HEK293 (cell line): ENCODE data around the gene ZNF273.

ENCODE experiments used
- CTCF ChIA-PET: fragments of 350-600 bp; formaldehyde crosslinking; extraction: SDS; loops from one replicate; lab custom pipeline; 2021; ENCODE audit warnings: antibody characterized with exemption; lab: Yijun Ruan, JAX
- POLR2A ChIA-PET: fragments of 300-600 bp; formaldehyde crosslinking; extraction: SDS; loops from one replicate; lab custom pipeline; 2020; ENCODE audit warnings: antibody characterized with exemption, inconsistent platforms; lab: Yijun Ruan, JAX
- H3K27ac ChIP-seq: fragments of 200-500 bp; sonication (Bioruptor generic); 2 replicates; pipeline ENCODE4 v1.5.1; 2014; ENCODE audit warnings: low read depth, low read length, control low read depth, inconsistent platforms; ENCODE audit errors: extremely low read depth
- H3K36me3 ChIP-seq, 2 experiments: fragments of 200-500 bp in 1 of 2; sonication (Bioruptor generic) in 1 of 2; 1 replicate in 1 of 2; 2 replicates in 1 of 2; pipeline ENCODE4 v1.5.1; 2014 to 2017; ENCODE audit warnings: inconsistent platforms in 2 of 2, low read length in 2 of 2; ENCODE audit not compliant: control insufficient read depth in 2 of 2, insufficient read depth in 1 of 2
- H3K4me1 ChIP-seq: fragments of 200-500 bp; sonication (Bioruptor generic); 2 replicates; pipeline ENCODE4 v1.5.1; 2014; ENCODE audit warnings: mild to moderate bottlenecking, low read length, inconsistent platforms; ENCODE audit not compliant: control insufficient read depth, insufficient read depth
- H3K4me3 ChIP-seq: 2 replicates; pipeline ENCODE4 v1.5.1; 2011; ENCODE audit warnings: low read depth, mild to moderate bottlenecking, control low read depth, low read length, moderate library complexity
- H3K9me3 ChIP-seq: fragments of 200-500 bp; sonication (Bioruptor generic); 2 replicates; pipeline ENCODE4 v1.5.1; 2014; ENCODE audit warnings: low read depth, low read length, inconsistent platforms; ENCODE audit not compliant: control insufficient read depth, insufficient read depth
- BCL11B ChIP-seq: fragments of 450-650 bp; formaldehyde crosslinking; IDR thresholded peaks from 2 replicates; pipeline ENCODE4 v1.5.1; 2016; ENCODE audit warnings: low read depth, missing biosample characterization, missing genetic modification characterization
- CTCF ChIP-seq: fragments of 450-650 bp; formaldehyde crosslinking; IDR thresholded peaks from 2 replicates; pipeline ENCODE4 v1.5.1; 2016; ENCODE audit warnings: missing biosample characterization, missing genetic modification characterization
- IKZF3 ChIP-seq: fragments of 450-650 bp; IDR thresholded peaks from 2 replicates; pipeline ENCODE4 v1.5.0; 2018; ENCODE audit warnings: missing biosample characterization, mild to moderate bottlenecking, missing genetic modification characterization, moderate library complexity
- PATZ1 ChIP-seq: fragments of 450-650 bp; formaldehyde crosslinking; IDR thresholded peaks from 2 replicates; pipeline ENCODE4 v1.5.1; 2016; ENCODE audit warnings: missing biosample characterization, missing genetic modification characterization
- SCRT2 ChIP-seq: fragments of 450-650 bp; formaldehyde crosslinking; IDR thresholded peaks from 2 replicates; pipeline ENCODE4 v1.5.1; 2016; ENCODE audit warnings: missing biosample characterization, missing genetic modification characterization
- SP2 ChIP-seq: fragments of 450-650 bp; formaldehyde crosslinking; IDR thresholded peaks from 2 replicates; pipeline ENCODE4 v1.5.1; 2016; ENCODE audit warnings: missing biosample characterization, missing genetic modification characterization
- ZBTB21 ChIP-seq: fragments of 450-650 bp; formaldehyde crosslinking; IDR thresholded peaks from 2 replicates; pipeline ENCODE4 v1.5.1; 2017; ENCODE audit warnings: missing biosample characterization, missing genetic modification characterization
- ZNF157 ChIP-seq: fragments of 450-650 bp; formaldehyde crosslinking; IDR thresholded peaks from 2 replicates; pipeline ENCODE4 v1.5.1; 2016; ENCODE audit warnings: missing biosample characterization, missing genetic modification characterization
- ZNF24 ChIP-seq: fragments of 450-650 bp; formaldehyde crosslinking; IDR thresholded peaks from 2 replicates; pipeline ENCODE4 v1.5.1; 2016; ENCODE audit warnings: missing biosample characterization, missing genetic modification characterization
- ZNF394 ChIP-seq: fragments of 450-650 bp; formaldehyde crosslinking; IDR thresholded peaks from 2 replicates; pipeline ENCODE4 v1.5.1; 2016; ENCODE audit warnings: missing biosample characterization, missing genetic modification characterization, mild to moderate bottlenecking, moderate library complexity, borderline replicate concordance
- ZNF549 ChIP-seq: fragments of 450-650 bp; IDR thresholded peaks from 2 replicates; pipeline ENCODE4 v1.5.1; 2018; ENCODE audit warnings: missing biosample characterization, missing genetic modification characterization, mild to moderate bottlenecking, inconsistent platforms, moderate library complexity
- ZNF561 ChIP-seq: fragments of 450-650 bp; IDR thresholded peaks from 2 replicates; pipeline ENCODE4 v1.5.1; 2018; ENCODE audit warnings: missing biosample characterization, missing genetic modification characterization, borderline replicate concordance
- ZNF660 ChIP-seq: fragments of 450-650 bp; IDR thresholded peaks from 2 replicates; pipeline ENCODE4 v1.5.1; 2018; ENCODE audit warnings: missing biosample characterization, mild to moderate bottlenecking, missing genetic modification characterization
- ZNF664 ChIP-seq: fragments of 450-650 bp; formaldehyde crosslinking; IDR thresholded peaks from 2 replicates; pipeline ENCODE4 v1.5.1; 2016; ENCODE audit warnings: missing biosample characterization, missing genetic modification characterization
- ZNF791 ChIP-seq: fragments of 450-650 bp; formaldehyde crosslinking; IDR thresholded peaks from 2 replicates; pipeline ENCODE4 v1.5.1; 2016; ENCODE audit warnings: missing biosample characterization, missing genetic modification characterization
- ZSCAN16 ChIP-seq: fragments of 450-650 bp; formaldehyde crosslinking; IDR thresholded peaks from 2 replicates; pipeline ENCODE4 v1.5.1; 2016; ENCODE audit warnings: missing biosample characterization, missing genetic modification characterization
- ZSCAN18 ChIP-seq: fragments of 450-650 bp; formaldehyde crosslinking; IDR thresholded peaks from 2 replicates; pipeline ENCODE4 v1.5.1; 2016; ENCODE audit warnings: missing biosample characterization, missing genetic modification characterization
- ZSCAN23 ChIP-seq: fragments of 450-650 bp; formaldehyde crosslinking; IDR thresholded peaks from 2 replicates; pipeline ENCODE4 v1.5.1; 2016; ENCODE audit warnings: missing biosample characterization, missing genetic modification characterization
- TF ChIP-seq, protein P1 (sequence below): fragments of 450-650 bp; formaldehyde crosslinking; IDR thresholded peaks from 2 replicates; pipeline ENCODE4 v1.5.1; 2016; ENCODE audit warnings: missing biosample characterization, missing genetic modification characterization, borderline replicate concordance
- TF ChIP-seq, protein P2 (sequence below): fragments of 450-650 bp; formaldehyde crosslinking; IDR thresholded peaks from 2 replicates; pipeline ENCODE4 v1.5.1; 2017; ENCODE audit warnings: missing biosample characterization, missing genetic modification characterization

Gene ZNF273

GRCh38 chr7:64875258-64875657, 27.8 kb upstream of the ZNF273 start:
- CTCF ChIA-PET: no interaction called here
- TF ChIP-seq ZSCAN18 (tag by site-specific recombination): no peak
- TF ChIP-seq ZNF660: no peak
- no peak for TF ChIP-seq CTCF (tag by site-specific recombination)
- TF ChIP-seq BCL11B (tag by site-specific recombination): no peak
- no peak for TF ChIP-seq ZSCAN16 (tag by site-specific recombination)
- TF ChIP-seq SCRT2 (tag by site-specific recombination): no peak
- no peak for TF ChIP-seq ZNF561

DNA sequence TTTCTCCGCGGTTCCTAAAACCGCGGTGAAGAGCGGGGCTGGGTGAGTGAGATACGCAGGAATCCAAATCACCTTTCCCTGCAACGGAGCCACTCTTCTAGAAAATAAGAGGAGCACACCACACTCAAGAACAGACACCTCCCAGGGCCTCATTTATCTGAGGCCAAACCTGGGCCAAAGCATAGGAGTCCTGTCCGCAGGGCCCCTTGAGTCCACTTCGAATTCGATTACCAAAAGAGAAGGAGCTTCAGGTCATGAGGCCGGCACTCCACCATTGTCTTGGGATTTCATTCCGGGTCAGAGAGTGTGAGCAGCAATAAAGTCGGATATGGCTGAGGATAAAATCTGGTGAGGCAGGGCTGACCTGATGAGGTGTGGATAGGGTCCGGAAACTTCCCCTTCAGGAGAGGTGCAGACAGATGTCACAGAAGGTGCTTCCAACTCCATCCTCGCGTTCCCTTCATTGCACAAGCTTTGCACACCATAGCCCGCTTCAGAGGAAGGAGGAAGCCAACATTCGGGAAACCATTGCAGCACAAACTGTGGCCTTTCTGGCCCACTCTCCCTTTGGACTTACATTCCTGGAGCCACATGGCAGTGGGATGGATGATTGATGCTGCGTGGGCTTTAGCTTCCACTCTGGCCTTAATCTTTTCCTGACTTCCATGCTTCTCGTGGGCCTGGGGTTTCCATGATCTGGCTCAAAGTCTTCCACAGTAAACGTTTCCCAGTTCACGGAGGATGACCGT, 27.2 kb upstream of the ZNF273 start:
- ChIA-PET POLR2A (no interaction called here), CTCF (no interaction called here)
- Histone ChIP-seq H3K4me1 (no peaks in the 10 kb centered on the region), H3K4me3 (no peak overlapping the region), H3K36me3 (no peaks in the 10 kb centered on the region), H3K9me3 (no peaks in the 10 kb centered on the region), H3K27ac (no peak overlapping the region)
- TF ChIP-seq ZNF791 (tag by site-specific recombination) (no peak), ZNF549 (tag by site-specific recombination) (no peak), ZSCAN18 (tag by site-specific recombination) (no peak), IKZF3 (no peak), ZNF157 (no peak), ZNF664 (no peak), SP2 (tag by site-specific recombination) (no peak), PATZ1 (no peak), ZNF24 (tag by site-specific recombination) (no peak), ZSCAN23 (tag by site-specific recombination) (no peak), ZBTB21 (tag by site-specific recombination) (no peak), ZNF394 (tag by site-specific recombination) (no peak)
- TF ChIP-seq, protein P1, sequence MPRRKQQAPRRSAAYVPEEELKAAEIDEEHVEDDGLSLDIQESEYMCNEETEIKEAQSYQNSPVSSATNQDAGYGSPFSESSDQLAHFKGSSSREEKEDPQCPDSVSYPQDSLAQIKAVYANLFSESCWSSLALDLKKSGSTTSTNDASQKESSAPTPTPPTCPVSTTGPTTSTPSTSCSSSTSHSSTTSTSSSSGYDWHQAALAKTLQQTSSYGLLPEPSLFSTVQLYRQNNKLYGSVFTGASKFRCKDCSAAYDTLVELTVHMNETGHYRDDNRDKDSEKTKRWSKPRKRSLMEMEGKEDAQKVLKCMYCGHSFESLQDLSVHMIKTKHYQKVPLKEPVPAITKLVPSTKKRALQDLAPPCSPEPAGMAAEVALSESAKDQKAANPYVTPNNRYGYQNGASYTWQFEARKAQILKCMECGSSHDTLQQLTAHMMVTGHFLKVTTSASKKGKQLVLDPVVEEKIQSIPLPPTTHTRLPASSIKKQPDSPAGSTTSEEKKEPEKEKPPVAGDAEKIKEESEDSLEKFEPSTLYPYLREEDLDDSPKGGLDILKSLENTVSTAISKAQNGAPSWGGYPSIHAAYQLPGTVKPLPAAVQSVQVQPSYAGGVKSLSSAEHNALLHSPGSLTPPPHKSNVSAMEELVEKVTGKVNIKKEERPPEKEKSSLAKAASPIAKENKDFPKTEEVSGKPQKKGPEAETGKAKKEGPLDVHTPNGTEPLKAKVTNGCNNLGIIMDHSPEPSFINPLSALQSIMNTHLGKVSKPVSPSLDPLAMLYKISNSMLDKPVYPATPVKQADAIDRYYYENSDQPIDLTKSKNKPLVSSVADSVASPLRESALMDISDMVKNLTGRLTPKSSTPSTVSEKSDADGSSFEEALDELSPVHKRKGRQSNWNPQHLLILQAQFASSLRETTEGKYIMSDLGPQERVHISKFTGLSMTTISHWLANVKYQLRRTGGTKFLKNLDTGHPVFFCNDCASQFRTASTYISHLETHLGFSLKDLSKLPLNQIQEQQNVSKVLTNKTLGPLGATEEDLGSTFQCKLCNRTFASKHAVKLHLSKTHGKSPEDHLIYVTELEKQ (tag by site-specific recombination): no peak
- TF ChIP-seq, protein P2, sequence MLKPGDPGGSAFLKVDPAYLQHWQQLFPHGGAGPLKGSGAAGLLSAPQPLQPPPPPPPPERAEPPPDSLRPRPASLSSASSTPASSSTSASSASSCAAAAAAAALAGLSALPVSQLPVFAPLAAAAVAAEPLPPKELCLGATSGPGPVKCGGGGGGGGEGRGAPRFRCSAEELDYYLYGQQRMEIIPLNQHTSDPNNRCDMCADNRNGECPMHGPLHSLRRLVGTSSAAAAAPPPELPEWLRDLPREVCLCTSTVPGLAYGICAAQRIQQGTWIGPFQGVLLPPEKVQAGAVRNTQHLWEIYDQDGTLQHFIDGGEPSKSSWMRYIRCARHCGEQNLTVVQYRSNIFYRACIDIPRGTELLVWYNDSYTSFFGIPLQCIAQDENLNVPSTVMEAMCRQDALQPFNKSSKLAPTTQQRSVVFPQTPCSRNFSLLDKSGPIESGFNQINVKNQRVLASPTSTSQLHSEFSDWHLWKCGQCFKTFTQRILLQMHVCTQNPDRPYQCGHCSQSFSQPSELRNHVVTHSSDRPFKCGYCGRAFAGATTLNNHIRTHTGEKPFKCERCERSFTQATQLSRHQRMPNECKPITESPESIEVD (tag by site-specific recombination): no peak

More at GRCh38 chr7:64875258-64875657, 27.8 kb upstream of the ZNF273 start:
- Histone ChIP-seq H3K9me3 (no peaks in the 10 kb centered on the region), H3K36me3 (no peaks in the 10 kb centered on the region), H3K4me3 (no peak overlapping the region), H3K27ac (no peak overlapping the region), H3K4me1 (no peaks in the 10 kb centered on the region)
- POLR2A ChIA-PET: no interaction called here
